Neural progenitor cell (in vitro differentiated cells): ENCODE results near the gene UPF2. TPM values are rescaled to one million over a fixed set of nuclear protein-coding genes. Genes with fewer than 3 reads are reported as not detected.
"Not testable (repeated sequence)": the region's sequence is repeated elsewhere in the genome, so short reads cannot be mapped to it uniquely, and the experiment has no call there.

Source experiments
- DNase-seq: peaks from one replicate; pipeline ENCODE4 v3.0.0-alpha.2; 2016; ENCODE audit warnings: low spot score
- H2AFZ ChIP-seq: fragments of 200-600 bp; sonication (generic); replicated peaks from 2 replicates; pipeline ENCODE4 v1.6.1; 2016; ENCODE audit warnings: antibody characterized with exemption
- H3F3A ChIP-seq: fragments of 200-600 bp; sonication (generic); 2 replicates; pipeline ENCODE4 v1.6.1; 2016; ENCODE audit warnings: antibody characterized with exemption, low read depth
- H3K27ac ChIP-seq: fragments of 200-600 bp; sonication (generic); 2 replicates; pipeline ENCODE4 v1.5.1; 2016; ENCODE audit warnings: mild to moderate bottlenecking
- H3K27me3 ChIP-seq: fragments of 200-600 bp; sonication (generic); 2 replicates; pipeline ENCODE4 v1.6.1; 2016; ENCODE audit warnings: mild to moderate bottlenecking, moderate library complexity
- H3K36me3 ChIP-seq: fragments of 200-600 bp; sonication (generic); 2 replicates; pipeline ENCODE4 v1.5.1; 2016
- H3K4me1 ChIP-seq: fragments of 200-600 bp; sonication (generic); 2 replicates; pipeline ENCODE4 v1.6.1; 2016; ENCODE audit warnings: mixed run types
- H3K4me2 ChIP-seq: fragments of 200-600 bp; sonication (generic); 2 replicates; pipeline ENCODE4 v1.6.1; 2016
- H3K4me3 ChIP-seq: fragments of 200-600 bp; sonication (generic); 2 replicates; pipeline ENCODE4 v1.5.1; 2016
- H3K79me2 ChIP-seq: fragments of 200-600 bp; sonication (generic); 2 replicates; pipeline ENCODE4 v1.6.1; 2016; ENCODE audit warnings: low read depth
- H3K9ac ChIP-seq: fragments of 200-600 bp; sonication (generic); 2 replicates; pipeline ENCODE4 v1.6.1; 2016
- H3K9me3 ChIP-seq: fragments of 200-600 bp; sonication (generic); 2 replicates; pipeline ENCODE4 v1.5.1; 2016; ENCODE audit warnings: low read depth
- H4K20me1 ChIP-seq: fragments of 200-600 bp; sonication (generic); 2 replicates; pipeline ENCODE4 v1.6.1; 2016; ENCODE audit warnings: low read depth
- H3K27ac Mint-ChIP-seq: 3 replicates; pipeline ENCODE4 v1.8.0; 2021; ENCODE audit warnings: mixed read lengths
- H3K27me3 Mint-ChIP-seq: 2 replicates; pipeline ENCODE4 v1.8.0; 2022; ENCODE audit warnings: low read depth, mild to moderate bottlenecking, inconsistent platforms, moderate library complexity, mixed read lengths; ENCODE audit not compliant: insufficient read depth
- H3K36me3 Mint-ChIP-seq: 3 replicates; pipeline ENCODE4 v1.8.0; 2021; ENCODE audit warnings: mixed read lengths
- H3K4me1 Mint-ChIP-seq: 3 replicates; pipeline ENCODE4 v1.8.0; 2021; ENCODE audit warnings: mixed read lengths
- H3K4me3 Mint-ChIP-seq: 3 replicates; pipeline ENCODE4 v1.8.0; 2021; ENCODE audit warnings: mild to moderate bottlenecking, moderate library complexity, mixed read lengths
- H3K9me3 Mint-ChIP-seq: 3 replicates; pipeline ENCODE4 v1.8.0; 2020; ENCODE audit warnings: mixed read lengths
- EZH2 ChIP-seq: fragments of 200-600 bp; sonication (generic); IDR thresholded peaks from 2 replicates; pipeline ENCODE4 v1.6.1; 2017; ENCODE audit warnings: antibody characterized with exemption, mild to moderate bottlenecking, moderate library complexity
- EZH2phosphoT487 ChIP-seq: fragments of 200-600 bp; sonication (generic); IDR thresholded peaks from 2 replicates; pipeline ENCODE4 v1.6.1; 2017; ENCODE audit warnings: antibody characterized with exemption
- total RNA-seq: library from RNA; depleted of rRNA; stranded (reverse); fragments of >200 nt; gene quantifications from 2 replicates; pipeline ENCODE4 v1.2.3, GENCODE V29; 2015; ENCODE audit warnings: low replicate concordance
- TF ChIP-seq, protein P1 (sequence below): fragments of 200-600 bp; sonication (generic); IDR thresholded peaks from 2 replicates; pipeline ENCODE4 v1.5.1; 2017; ENCODE audit warnings: antibody characterized with exemption, mild to moderate bottlenecking

The UPF2 gene
- total RNA-seq, 1 donor from 2014 or later, result 33.2 TPM

DNA sequence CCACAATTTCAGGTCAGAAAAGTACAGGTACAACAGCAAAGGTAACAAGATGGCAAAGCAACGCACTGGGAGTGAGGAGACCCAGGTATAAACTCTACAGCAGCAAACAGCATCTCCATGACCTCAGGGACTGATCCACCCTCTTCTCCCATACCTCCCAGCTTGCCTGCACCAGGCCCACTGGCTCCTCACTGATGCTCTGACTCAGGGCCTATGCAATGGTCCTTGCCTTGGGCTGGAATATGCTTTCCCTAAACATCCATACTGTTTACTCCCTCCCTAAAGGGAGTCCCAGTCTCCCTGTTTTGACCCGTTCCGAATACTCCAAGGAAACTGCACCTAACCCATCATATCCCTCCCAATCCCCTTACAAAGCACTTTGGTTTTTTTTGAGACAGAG, 60.4 kb downstream of the UPF2 start:
- Histone ChIP-seq H2AFZ (no peak overlapping the region), H3K9ac (no peak overlapping the region), H3K9me3 (no peaks in the 10 kb centered on the region), H3K79me2 (no peaks in the 10 kb centered on the region), H3K4me1 (no peaks in the 10 kb centered on the region), H3K27me3 (no peaks in the 10 kb centered on the region), H3K4me3 (no peak overlapping the region), H3K4me2 (no peak overlapping the region), H4K20me1 (no peaks in the 10 kb centered on the region), H3F3A (peaks cover 6% of the 10 kb centered on the region), H3K36me3 (no peaks in the 10 kb centered on the region), H3K27ac (no peak overlapping the region)
- no peak for DNase-seq
- no peak overlapping the region for H3K27ac Mint-ChIP-seq
- peaks cover 2% of the 10 kb centered on the region for H3K27me3 Mint-ChIP-seq
- peaks cover 12% of the 10 kb centered on the region for H3K36me3 Mint-ChIP-seq
- no peak overlapping the region for H3K4me3 Mint-ChIP-seq
- TF ChIP-seq EZH2phosphoT487 (no peak), EZH2 (no peak)
- TF ChIP-seq, protein P1, sequence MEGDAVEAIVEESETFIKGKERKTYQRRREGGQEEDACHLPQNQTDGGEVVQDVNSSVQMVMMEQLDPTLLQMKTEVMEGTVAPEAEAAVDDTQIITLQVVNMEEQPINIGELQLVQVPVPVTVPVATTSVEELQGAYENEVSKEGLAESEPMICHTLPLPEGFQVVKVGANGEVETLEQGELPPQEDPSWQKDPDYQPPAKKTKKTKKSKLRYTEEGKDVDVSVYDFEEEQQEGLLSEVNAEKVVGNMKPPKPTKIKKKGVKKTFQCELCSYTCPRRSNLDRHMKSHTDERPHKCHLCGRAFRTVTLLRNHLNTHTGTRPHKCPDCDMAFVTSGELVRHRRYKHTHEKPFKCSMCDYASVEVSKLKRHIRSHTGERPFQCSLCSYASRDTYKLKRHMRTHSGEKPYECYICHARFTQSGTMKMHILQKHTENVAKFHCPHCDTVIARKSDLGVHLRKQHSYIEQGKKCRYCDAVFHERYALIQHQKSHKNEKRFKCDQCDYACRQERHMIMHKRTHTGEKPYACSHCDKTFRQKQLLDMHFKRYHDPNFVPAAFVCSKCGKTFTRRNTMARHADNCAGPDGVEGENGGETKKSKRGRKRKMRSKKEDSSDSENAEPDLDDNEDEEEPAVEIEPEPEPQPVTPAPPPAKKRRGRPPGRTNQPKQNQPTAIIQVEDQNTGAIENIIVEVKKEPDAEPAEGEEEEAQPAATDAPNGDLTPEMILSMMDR, result no peak
- no peaks in the 10 kb centered on the region for H3K4me1 Mint-ChIP-seq
- no peaks in the 10 kb centered on the region for H3K9me3 Mint-ChIP-seq

DNA sequence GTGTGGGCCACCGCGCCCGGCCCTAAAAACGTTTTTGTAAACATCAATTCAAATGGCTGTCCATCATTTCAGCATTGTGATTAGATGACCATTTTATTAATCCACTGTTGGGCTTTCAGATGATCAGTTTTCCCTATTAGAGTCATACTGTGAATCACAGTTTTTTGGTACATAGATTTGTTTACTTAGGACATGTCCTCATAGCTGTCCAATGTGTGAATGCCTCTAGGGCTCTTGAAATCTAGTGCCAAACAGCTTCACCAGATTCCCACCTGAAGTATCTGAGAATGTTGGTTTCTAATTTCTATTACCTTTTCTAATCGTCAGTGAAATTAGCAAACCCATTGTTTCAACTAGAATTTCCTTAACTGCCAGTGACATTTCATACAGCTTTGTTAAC, 66.8 kb downstream of the UPF2 start:
- Mint-ChIP-seq H3K4me1 (no peaks in the 10 kb centered on the region), H3K9me3 (peaks cover 5% of the 10 kb centered on the region), H3K27ac (no peak overlapping the region), H3K4me3 (no peak overlapping the region), H3K36me3 (peaks cover 35% of the 10 kb centered on the region), H3K27me3 (peaks cover 4% of the 10 kb centered on the region)
- H3K27me3 ChIP-seq, result no peaks in the 10 kb centered on the region
- H3F3A ChIP-seq, result no peaks in the 10 kb centered on the region
- H3K9me3 ChIP-seq, result no peaks in the 10 kb centered on the region
- H3K27ac ChIP-seq, result no peak overlapping the region
- H2AFZ ChIP-seq, result no peak overlapping the region
- no peak overlapping the region for H3K9ac ChIP-seq
- no peaks in the 10 kb centered on the region for H4K20me1 ChIP-seq
- H3K4me1 ChIP-seq, result no peaks in the 10 kb centered on the region
- H3K4me2 ChIP-seq, result no peak overlapping the region
- TF ChIP-seq EZH2, result no peak
- TF ChIP-seq, protein P1, result no peak
- TF ChIP-seq EZH2phosphoT487, result no peak
- no peaks in the 10 kb centered on the region for H3K36me3 ChIP-seq
- no peak for DNase-seq
- no peaks in the 10 kb centered on the region for H3K79me2 ChIP-seq
- H3K4me3 ChIP-seq, result no peak overlapping the region

DNA sequence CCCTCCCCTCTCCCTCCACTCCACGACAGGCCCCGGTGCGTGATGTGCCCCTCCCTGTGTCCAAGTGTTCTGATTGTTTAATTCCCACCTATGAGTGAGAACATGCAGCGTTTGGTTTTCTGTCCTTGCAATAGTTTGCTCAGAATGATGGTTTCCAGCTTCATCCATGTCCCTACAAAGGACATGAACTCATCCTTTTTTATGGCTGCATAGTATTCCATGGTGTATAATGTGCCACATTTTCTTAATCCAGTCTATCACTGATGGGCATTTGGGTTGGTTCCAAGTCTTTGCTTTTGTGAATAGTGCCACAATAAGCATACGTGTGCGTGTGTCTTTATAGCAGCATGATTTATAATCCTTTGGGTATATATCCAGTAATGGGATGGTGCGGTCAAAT, 70.1 kb downstream of the UPF2 start:
- not testable (repeated sequence) for H3K79me2 ChIP-seq, H3K27me3 Mint-ChIP-seq, H3K27me3 ChIP-seq, H3K36me3 ChIP-seq, H3K4me1 ChIP-seq, H3K4me3 Mint-ChIP-seq, H3K4me1 Mint-ChIP-seq, H4K20me1 ChIP-seq, H3K27ac Mint-ChIP-seq, H2AFZ ChIP-seq, H3K4me3 ChIP-seq, H3K27ac ChIP-seq, H3K9ac ChIP-seq, H3K4me2 ChIP-seq, H3F3A ChIP-seq, H3K9me3 Mint-ChIP-seq, DNase-seq, H3K9me3 ChIP-seq
- H3K36me3 Mint-ChIP-seq, result peaks cover 30% of the 10 kb centered on the region

DNA sequence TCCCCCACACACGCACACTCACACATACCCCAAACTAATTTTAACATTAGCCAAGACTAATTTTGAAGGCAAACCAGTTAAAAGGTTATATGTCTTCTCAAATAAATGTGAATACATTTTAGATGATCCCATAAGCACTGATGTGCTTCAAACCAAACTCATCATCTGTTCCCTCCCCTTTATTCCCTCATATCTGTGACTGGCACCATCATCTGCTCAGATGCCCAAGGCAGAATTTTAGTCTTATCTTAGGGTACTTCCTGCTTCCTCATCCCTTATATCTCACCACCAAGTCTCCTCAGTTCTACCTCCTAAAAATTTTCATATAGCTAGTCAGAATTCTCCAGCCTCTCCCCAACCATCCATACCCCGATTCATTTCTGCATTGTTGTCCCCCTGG, 80.4 kb downstream of the UPF2 start:
- Histone ChIP-seq H3K4me1 (no peaks in the 10 kb centered on the region), H3K9me3 (no peaks in the 10 kb centered on the region), H3K4me3 (no peak overlapping the region), H3K4me2 (no peak overlapping the region), H3K27ac (no peak overlapping the region), H3K36me3 (peaks cover 15% of the 10 kb centered on the region), H3F3A (no peaks in the 10 kb centered on the region), H4K20me1 (no peaks in the 10 kb centered on the region), H3K79me2 (no peaks in the 10 kb centered on the region), H2AFZ (no peak overlapping the region), H3K9ac (no peak overlapping the region), H3K27me3 (no peaks in the 10 kb centered on the region)
- Mint-ChIP-seq H3K36me3 (peaks cover 42% of the 10 kb centered on the region), H3K4me3 (no peak overlapping the region), H3K27ac (no peak overlapping the region), H3K4me1 (no peaks in the 10 kb centered on the region), H3K27me3 (no peaks in the 10 kb centered on the region), H3K9me3 (peaks cover 8% of the 10 kb centered on the region)
- no peak for TF ChIP-seq EZH2
- TF ChIP-seq EZH2phosphoT487, result no peak
- TF ChIP-seq, protein P1, result no peak
- no peak for DNase-seq
